Measurements from ENCODE around the gene COL18A1. TPM values are rescaled to one million over a fixed set of nuclear protein-coding genes. Genes with fewer than 3 reads are reported as not detected.

Gene COL18A1
- total and polyA plus RNA-seq, 2 donors (not counting 1 experiment from before 2014, with no cell fraction given), result 15.6 to 24.7 TPM

DNA sequence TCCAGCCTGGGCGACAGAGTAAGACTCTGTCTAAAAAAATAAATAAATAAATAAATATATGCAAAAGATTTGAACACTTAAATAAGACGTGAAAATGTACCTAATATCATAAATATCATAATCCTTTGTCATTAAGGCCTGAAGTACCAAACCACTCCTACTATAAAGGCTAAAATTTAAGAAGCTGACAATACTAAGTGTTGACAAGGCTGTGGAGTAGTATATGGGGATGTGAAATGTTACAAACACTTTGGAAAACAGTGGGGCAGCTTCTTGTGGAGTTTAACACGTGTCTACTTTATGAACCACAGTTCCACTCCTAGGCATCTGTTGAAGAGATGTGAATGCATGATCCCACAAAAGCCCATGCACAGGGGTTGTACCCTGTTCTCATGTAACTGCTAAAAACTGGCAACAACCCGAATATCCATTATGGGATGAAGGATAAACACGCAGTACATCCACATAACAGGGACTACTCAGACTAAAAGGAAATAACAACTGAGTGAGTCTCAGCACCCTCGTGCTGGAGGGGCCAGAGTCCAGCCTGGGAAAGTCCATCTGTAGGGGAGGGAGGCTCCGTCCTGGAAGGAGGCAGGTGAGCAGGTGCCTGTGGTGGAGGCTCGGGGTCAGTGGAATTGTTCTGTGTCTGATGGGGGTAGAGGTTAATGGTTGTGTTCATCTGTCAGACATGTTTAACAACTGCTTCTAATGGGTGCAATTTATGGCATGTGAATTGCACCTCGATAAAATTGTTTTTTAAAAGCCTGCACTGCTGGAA lies 143.9 kb downstream of the COL18A1 start:
- Mint-ChIP-seq H3K4me3 (peak overlapping the region; percentile 46), H3K4me1 (peaks cover 31% of the 10 kb centered on the region), H3K27ac (peak overlapping the region; percentile 42), H3K27me3 (no peaks in the 10 kb centered on the region), H3K9me3 (ENCODE audit: insufficient read depth) (no peaks in the 10 kb centered on the region)
- H3K79me2 ChIP-seq (ENCODE audit: control insufficient read depth, insufficient read depth, low read length), result no peaks in the 10 kb centered on the region
- H4K20me1 ChIP-seq (ENCODE audit: control insufficient read depth, insufficient read depth, low read length, poor library complexity, severe bottlenecking), result no peaks in the 10 kb centered on the region
- no peaks in the 10 kb centered on the region for H3K27me3 ChIP-seq (replicated peaks in 1 of 4; ENCODE audit: control extremely low read depth in 1 of 4, control insufficient read depth in 3 of 4, insufficient read depth in 4 of 4, low read length in 3 of 4)
- 79% methylated on average over 4 of the region's 9 CpGs for WGBS (ENCODE audit: insufficient coverage)
- ATAC-seq (ENCODE audit: low read depth) (no peak), DNase-seq (no peak)
- POLR2A ChIA-PET, result no interaction called here
- H2AFZ ChIP-seq (ENCODE audit: insufficient read depth, low read depth, low read length, poor library complexity, severe bottlenecking), result no peak overlapping the region
- TF ChIP-seq, protein P1, sequence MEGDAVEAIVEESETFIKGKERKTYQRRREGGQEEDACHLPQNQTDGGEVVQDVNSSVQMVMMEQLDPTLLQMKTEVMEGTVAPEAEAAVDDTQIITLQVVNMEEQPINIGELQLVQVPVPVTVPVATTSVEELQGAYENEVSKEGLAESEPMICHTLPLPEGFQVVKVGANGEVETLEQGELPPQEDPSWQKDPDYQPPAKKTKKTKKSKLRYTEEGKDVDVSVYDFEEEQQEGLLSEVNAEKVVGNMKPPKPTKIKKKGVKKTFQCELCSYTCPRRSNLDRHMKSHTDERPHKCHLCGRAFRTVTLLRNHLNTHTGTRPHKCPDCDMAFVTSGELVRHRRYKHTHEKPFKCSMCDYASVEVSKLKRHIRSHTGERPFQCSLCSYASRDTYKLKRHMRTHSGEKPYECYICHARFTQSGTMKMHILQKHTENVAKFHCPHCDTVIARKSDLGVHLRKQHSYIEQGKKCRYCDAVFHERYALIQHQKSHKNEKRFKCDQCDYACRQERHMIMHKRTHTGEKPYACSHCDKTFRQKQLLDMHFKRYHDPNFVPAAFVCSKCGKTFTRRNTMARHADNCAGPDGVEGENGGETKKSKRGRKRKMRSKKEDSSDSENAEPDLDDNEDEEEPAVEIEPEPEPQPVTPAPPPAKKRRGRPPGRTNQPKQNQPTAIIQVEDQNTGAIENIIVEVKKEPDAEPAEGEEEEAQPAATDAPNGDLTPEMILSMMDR (IDR thresholded peaks at IDR 0.05), result no peak
- TF ChIP-seq EZH2 (IDR thresholded peaks at IDR 0.05; ENCODE audit: borderline replicate concordance, insufficient read depth, low read depth, low read length, poor library complexity, severe bottlenecking), result no peak
- no peak overlapping the region for H3K27ac ChIP-seq (ENCODE audit: low read length in 2 of 2)
- no peak overlapping the region for H3K4me2 ChIP-seq (replicated peaks; ENCODE audit: low read depth, low read length, poor library complexity, severe bottlenecking)
- intact Hi-C loops (cut with micrococcal nuclease), result no loop called here
- CTCF ChIA-PET, result interaction anchor here (1.2 kb wide), 1 partner anchor 48 kb away, joined by 4 read pairs; no protein-coding TSS in a partner anchor
- H3K36me3 ChIP-seq (replicated peaks in 1 of 2; ENCODE audit: control extremely low read depth in 1 of 2, control insufficient read depth in 1 of 2, extremely low read depth in 1 of 2, insufficient read depth in 2 of 2, low read length in 1 of 2), result no peaks in the 10 kb centered on the region
- H3K4me3 ChIP-seq (ENCODE audit: control extremely low read depth in 1 of 5, extremely low read depth in 1 of 5, insufficient read depth in 1 of 5, low read depth in 2 of 5, low read length in 4 of 5), result no peak overlapping the region
- H3K9ac ChIP-seq (ENCODE audit: low read length), result no peak overlapping the region
- H3K9me3 ChIP-seq (ENCODE audit: control extremely low read depth in 1 of 3, control insufficient read depth in 2 of 3, insufficient read depth in 1 of 3, low read length in 2 of 3), result no peaks in the 10 kb centered on the region
- H3K4me1 ChIP-seq (ENCODE audit: control insufficient read depth in 2 of 2, insufficient read depth in 2 of 2, low read length in 2 of 2), result peaks cover 34 to 40% of the 10 kb centered on the region in 2 donors
